ENCODE measurements around the gene TH. TPM values are rescaled to one million over a fixed set of nuclear protein-coding genes. Genes with fewer than 3 reads are reported as not detected.

Gene TH
- not detected for polyA plus RNA-seq (2013)

DNA sequence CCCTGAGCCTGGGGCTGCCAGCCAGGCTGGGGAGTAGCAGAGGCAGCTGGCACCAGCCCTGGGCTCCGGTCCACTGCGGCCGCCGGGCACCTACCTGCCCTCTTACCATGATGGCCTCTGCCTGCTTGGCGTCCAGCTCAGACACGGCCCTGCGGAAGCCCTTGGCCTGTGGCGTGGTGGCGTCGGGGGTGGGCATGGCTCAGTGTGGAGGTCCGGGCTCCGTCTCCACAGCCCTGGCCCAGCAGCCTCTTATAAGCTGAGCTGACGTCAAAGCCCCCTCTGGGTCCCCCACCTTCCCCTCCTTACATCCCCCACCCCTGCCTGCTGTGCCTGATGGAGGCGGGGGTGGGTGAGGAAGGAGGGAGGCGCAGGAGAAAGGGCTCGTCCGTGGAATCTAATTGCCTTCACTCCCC lies at the start of gene TH:
Gene TH (minus strand): TSS at position 225 of the 413 bp plus-strand sequence. CDS start 29 bp downstream, at position 196.
- peaks cover 0 to 23% (median 5%) of the 10 kb centered on the region in 5 experiments for H3K27me3 ChIP-seq (replicated peaks in 2 of 5; ENCODE audit: control insufficient read depth in 4 of 5, insufficient read depth in 5 of 5, low read length in 4 of 5)

DNA sequence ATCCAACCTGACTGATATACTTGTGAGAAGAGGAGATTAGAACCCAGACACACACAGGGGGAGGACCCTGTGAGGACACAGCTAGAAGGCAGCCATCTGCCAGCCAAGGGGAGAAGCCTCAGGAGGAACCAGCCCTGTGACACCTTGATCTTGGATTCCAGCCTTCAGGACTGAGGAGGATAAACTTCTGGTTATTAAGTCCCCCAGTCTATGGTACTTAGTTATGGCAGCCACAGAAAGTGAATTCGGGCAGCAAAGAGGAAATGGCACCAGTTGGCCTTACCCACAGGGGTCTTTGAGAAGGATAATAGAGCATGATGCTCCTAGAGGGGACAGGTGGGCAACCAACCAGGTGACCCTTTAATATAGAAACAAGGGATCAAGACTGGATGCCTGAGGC lies 49.4 kb upstream of the TH start:
- Histone ChIP-seq H3K36me3 (ENCODE audit: control insufficient read depth in 4 of 4, insufficient read depth in 4 of 4, low read length in 3 of 4) (no peaks in the 10 kb centered on the region), H3K27ac (ENCODE audit: insufficient read depth in 1 of 2, low read depth in 1 of 2, low read length in 2 of 2, poor library complexity in 1 of 2, severe bottlenecking in 2 of 2) (no peak overlapping the region), H3K4me1 (ENCODE audit: control extremely low read depth in 1 of 4, control insufficient read depth in 4 of 4, insufficient read depth in 4 of 4, low read length in 3 of 4) (peaks cover 0 to 8% (median 0%) of the 10 kb centered on the region in 4 experiments), H3K9me3 (ENCODE audit: control extremely low read depth in 1 of 5, control insufficient read depth in 4 of 5, insufficient read depth in 2 of 5, low read depth in 1 of 5, low read length in 4 of 5) (peaks cover 0 to 23% (median 4%) of the 10 kb centered on the region in 5 experiments), H3K4me3 (ENCODE audit: control insufficient read depth in 1 of 7, extremely low read depth in 1 of 7, insufficient read depth in 4 of 7, low read depth in 2 of 7, low read length in 6 of 7) (no peak overlapping the region), H3K27me3 (replicated peaks in 2 of 5; ENCODE audit: control insufficient read depth in 4 of 5, insufficient read depth in 5 of 5, low read length in 4 of 5) (no peaks in the 10 kb centered on the region)
- 100% methylated on average over 1 of the region's 1 CpG for WGBS (ENCODE audit: insufficient coverage)
- ChIA-PET CTCF (no interaction called here), POLR2A (no interaction called here)
- no peak for DNase-seq

More for the DNA sequence above, at the start of gene TH:
- Histone ChIP-seq H3K27ac (ENCODE audit: insufficient read depth in 1 of 2, low read depth in 1 of 2, low read length in 2 of 2, poor library complexity in 1 of 2, severe bottlenecking in 2 of 2) (no peak within 1 kb of the TSS), H3K9me3 (ENCODE audit: control extremely low read depth in 1 of 5, control insufficient read depth in 4 of 5, insufficient read depth in 2 of 5, low read depth in 1 of 5, low read length in 4 of 5) (no peaks in the 10 kb centered on the region), H3K4me1 (ENCODE audit: control extremely low read depth in 1 of 4, control insufficient read depth in 4 of 4, insufficient read depth in 4 of 4, low read length in 3 of 4) (peaks cover 0 to 2% (median 0%) of the 10 kb centered on the region in 4 experiments), H3K36me3 (ENCODE audit: control insufficient read depth in 4 of 4, insufficient read depth in 4 of 4, low read length in 3 of 4) (no peaks in the 10 kb centered on the region), H3K4me3 (ENCODE audit: control insufficient read depth in 1 of 7, extremely low read depth in 1 of 7, insufficient read depth in 4 of 7, low read depth in 2 of 7, low read length in 6 of 7) (no peak within 1 kb of the TSS)
- CTCF ChIA-PET: interaction anchor here (1.8 kb wide), 1 partner anchor 20 kb away, joined by 6 read pairs; no protein-coding TSS in a partner anchor
- POLR2A ChIA-PET: no interaction called here
- DNase-seq: no peak
- WGBS (ENCODE audit: insufficient coverage): 91% methylated on average over 9 of the region's 17 CpGs

DNA sequence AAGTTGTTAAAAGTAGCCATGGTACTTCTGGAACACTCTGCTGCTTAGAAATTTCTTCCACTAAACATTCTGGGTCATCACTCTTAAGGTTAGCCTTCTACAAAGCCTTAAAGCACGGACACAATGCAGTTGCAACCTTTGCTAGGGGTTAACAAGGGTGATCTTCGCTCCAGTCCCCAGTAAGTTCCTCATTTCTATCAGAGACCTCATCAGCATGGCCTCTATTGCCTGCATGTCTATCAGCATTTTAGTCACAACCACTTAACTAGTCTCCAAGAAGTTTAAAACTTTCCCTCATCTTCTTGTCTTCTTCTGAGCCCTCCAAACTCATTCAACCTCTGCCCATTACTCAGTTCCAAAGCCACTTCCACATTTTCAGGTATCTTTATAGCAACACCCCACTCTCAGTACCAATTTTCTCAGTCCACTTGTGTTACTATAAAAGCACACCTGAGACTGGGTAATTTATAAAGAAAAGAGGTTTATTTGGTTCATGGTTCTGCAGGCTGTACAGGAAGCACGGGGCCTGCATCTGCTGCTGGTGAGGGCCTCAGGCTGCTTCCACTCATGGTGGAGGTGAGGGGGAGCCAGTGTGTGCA lies 48.7 kb upstream of the TH start:
- DNase-seq: peak in 1 of 3 donors; percentile 19
- peaks cover 0 to 8% (median 0%) of the 10 kb centered on the region in 4 experiments for H3K4me1 ChIP-seq (ENCODE audit: control extremely low read depth in 1 of 4, control insufficient read depth in 4 of 4, insufficient read depth in 4 of 4, low read length in 3 of 4)
- ChIA-PET CTCF (no interaction called here), POLR2A (no interaction called here)
- no peak overlapping the region for H3K4me3 ChIP-seq (ENCODE audit: control insufficient read depth in 1 of 7, extremely low read depth in 1 of 7, insufficient read depth in 4 of 7, low read depth in 2 of 7, low read length in 6 of 7)
- H3K27me3 ChIP-seq (replicated peaks in 2 of 5; ENCODE audit: control insufficient read depth in 4 of 5, insufficient read depth in 5 of 5, low read length in 4 of 5): no peaks in the 10 kb centered on the region
- no peaks in the 10 kb centered on the region for H3K36me3 ChIP-seq (ENCODE audit: control insufficient read depth in 4 of 4, insufficient read depth in 4 of 4, low read length in 3 of 4)
- no peak overlapping the region for H3K27ac ChIP-seq (ENCODE audit: insufficient read depth in 1 of 2, low read depth in 1 of 2, low read length in 2 of 2, poor library complexity in 1 of 2, severe bottlenecking in 2 of 2)
- peaks cover 0 to 20% (median 4%) of the 10 kb centered on the region in 5 experiments for H3K9me3 ChIP-seq (ENCODE audit: control extremely low read depth in 1 of 5, control insufficient read depth in 4 of 5, insufficient read depth in 2 of 5, low read depth in 1 of 5, low read length in 4 of 5)
- WGBS (ENCODE audit: insufficient coverage): 81% methylated on average over 3 of the region's 3 CpGs

DNA sequence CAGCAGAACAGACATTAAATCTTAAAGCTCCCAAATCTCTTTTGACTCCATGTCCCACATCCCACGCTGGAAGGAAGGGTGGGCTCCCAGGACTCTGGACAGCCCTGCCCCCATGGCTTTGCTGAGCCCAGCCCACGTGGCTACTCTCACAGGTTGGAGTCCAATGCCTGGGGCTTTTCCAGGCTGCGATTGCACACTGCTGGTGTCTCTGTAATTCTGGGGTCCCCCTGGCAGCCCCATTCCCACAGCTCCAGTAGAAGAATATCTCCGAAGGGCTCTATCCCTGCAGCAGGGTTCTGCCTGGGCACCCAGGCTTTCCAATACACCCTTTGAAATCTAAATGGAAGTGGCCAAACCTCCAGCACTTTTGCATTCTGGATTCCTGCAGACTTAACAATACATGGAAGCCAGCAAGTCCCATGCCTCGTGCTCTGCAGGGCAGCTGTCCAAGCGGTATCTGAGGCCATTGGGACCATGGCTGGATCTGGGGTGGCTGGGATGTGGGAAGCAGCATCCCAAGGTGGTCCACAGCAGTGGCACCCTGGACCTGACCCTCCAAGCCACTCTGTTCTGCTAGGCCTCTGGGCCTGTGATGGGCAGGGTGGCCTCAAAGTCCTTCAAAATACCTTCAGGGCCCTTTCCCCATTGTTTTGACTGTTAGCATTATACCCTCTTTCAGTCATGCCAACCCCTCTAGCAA lies 47.9 kb upstream of the TH start:
- H3K4me3 ChIP-seq (ENCODE audit: control insufficient read depth in 1 of 7, extremely low read depth in 1 of 7, insufficient read depth in 4 of 7, low read depth in 2 of 7, low read length in 6 of 7): no peak overlapping the region
- 100% methylated on average over 6 of the region's 6 CpGs for WGBS (ENCODE audit: insufficient coverage)
- H3K27me3 ChIP-seq (replicated peaks in 2 of 5; ENCODE audit: control insufficient read depth in 4 of 5, insufficient read depth in 5 of 5, low read length in 4 of 5): no peaks in the 10 kb centered on the region
- POLR2A ChIA-PET: no interaction called here
- H3K4me1 ChIP-seq (ENCODE audit: control extremely low read depth in 1 of 4, control insufficient read depth in 4 of 4, insufficient read depth in 4 of 4, low read length in 3 of 4): peaks cover 0 to 8% (median 0%) of the 10 kb centered on the region in 4 experiments
- CTCF ChIA-PET: interaction anchor here (0.7 to 1.0 kb wide), 3 partner anchors 16 to 80 kb away, joined by 3 read pairs; no protein-coding TSS in a partner anchor
- no peaks in the 10 kb centered on the region for H3K36me3 ChIP-seq (ENCODE audit: control insufficient read depth in 4 of 4, insufficient read depth in 4 of 4, low read length in 3 of 4)
- H3K27ac ChIP-seq (ENCODE audit: insufficient read depth in 1 of 2, low read depth in 1 of 2, low read length in 2 of 2, poor library complexity in 1 of 2, severe bottlenecking in 2 of 2): no peak overlapping the region
- H3K9me3 ChIP-seq (ENCODE audit: control extremely low read depth in 1 of 5, control insufficient read depth in 4 of 5, insufficient read depth in 2 of 5, low read depth in 1 of 5, low read length in 4 of 5): peaks cover 0 to 13% (median 1%) of the 10 kb centered on the region in 5 experiments
- no peak for DNase-seq

DNA sequence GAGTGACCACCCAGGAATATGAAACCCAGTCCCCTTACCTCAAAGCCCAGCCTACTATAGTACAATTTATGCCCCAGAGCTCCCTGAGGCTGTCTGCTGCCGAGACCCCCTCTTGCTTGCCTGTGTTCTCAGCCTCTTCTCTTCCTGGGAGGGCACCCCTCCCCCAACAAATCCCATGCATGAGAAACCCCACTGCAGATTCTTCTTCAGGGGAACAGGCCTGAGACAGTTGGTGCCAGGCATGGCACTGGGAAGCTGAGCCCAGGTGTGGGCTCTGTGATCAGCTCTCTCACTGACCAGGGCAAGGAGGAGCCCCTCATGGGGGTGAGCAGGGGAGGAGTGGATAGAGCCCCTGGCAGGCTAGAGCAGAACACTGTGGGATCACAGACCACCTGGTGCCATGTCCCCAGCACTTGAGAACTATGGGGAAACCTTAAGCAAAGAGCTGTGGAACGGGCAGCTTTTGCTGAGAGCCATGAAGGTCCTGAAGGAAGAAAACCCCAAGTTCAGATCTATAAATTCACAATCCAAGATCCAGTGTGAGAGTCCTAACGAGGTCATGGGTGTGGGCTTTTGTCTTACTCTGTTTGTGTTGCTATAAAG lies 46.5 kb upstream of the TH start:
- 100% methylated on average over 2 of the region's 3 CpGs for WGBS (ENCODE audit: insufficient coverage)
- Histone ChIP-seq H3K4me3 (ENCODE audit: control insufficient read depth in 1 of 7, extremely low read depth in 1 of 7, insufficient read depth in 4 of 7, low read depth in 2 of 7, low read length in 6 of 7) (no peak overlapping the region), H3K9me3 (ENCODE audit: control extremely low read depth in 1 of 5, control insufficient read depth in 4 of 5, insufficient read depth in 2 of 5, low read depth in 1 of 5, low read length in 4 of 5) (peaks cover 0 to 6% (median 0%) of the 10 kb centered on the region in 5 experiments), H3K27ac (ENCODE audit: insufficient read depth in 1 of 2, low read depth in 1 of 2, low read length in 2 of 2, poor library complexity in 1 of 2, severe bottlenecking in 2 of 2) (no peak overlapping the region), H3K36me3 (ENCODE audit: control insufficient read depth in 4 of 4, insufficient read depth in 4 of 4, low read length in 3 of 4) (no peaks in the 10 kb centered on the region), H3K4me1 (ENCODE audit: control extremely low read depth in 1 of 4, control insufficient read depth in 4 of 4, insufficient read depth in 4 of 4, low read length in 3 of 4) (peaks cover 0 to 8% (median 3%) of the 10 kb centered on the region in 4 experiments), H3K27me3 (replicated peaks in 2 of 5; ENCODE audit: control insufficient read depth in 4 of 5, insufficient read depth in 5 of 5, low read length in 4 of 5) (no peaks in the 10 kb centered on the region)
- DNase-seq: no peak
- CTCF ChIA-PET: no interaction called here
- POLR2A ChIA-PET: no interaction called here

DNA sequence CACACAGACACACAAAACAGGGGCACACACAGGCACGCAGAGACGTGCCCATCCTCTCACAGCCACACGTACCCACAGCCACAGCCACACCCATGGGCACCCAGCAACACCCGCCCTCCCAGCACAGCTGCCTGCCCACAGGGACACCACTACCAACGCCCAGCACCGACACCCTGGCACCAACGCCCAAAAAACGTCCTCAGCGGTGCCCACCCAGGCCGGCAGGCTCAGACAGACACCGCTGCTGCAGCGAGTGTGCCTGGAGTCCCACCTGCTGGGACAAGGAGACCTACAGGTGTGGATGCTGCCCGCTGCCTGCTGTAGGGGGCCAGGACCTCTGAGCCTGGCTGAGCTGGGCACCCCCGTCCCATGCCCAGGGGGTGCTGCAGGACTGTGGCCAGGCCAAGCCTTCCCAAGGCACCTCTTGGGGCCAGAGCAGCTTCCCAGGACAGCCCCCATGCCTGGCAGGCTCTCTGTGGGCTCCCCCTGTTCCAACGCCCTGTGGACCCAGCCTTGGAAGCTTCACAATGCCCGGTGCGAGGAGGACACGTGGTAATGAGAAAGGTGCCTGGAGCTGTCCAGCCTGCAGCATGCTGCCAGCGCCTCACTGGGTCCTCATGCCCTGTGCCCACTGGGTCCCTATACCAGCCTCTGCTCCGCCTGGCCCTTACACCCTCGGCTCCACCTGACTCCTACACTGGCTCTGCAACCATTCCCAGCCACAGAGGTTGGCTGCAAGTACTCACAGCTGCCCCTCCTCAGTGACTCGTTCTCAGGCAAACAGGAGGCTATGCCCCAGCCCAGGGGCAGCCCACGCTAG lies 45.8 kb upstream of the TH start:
- Histone ChIP-seq H3K27me3 (replicated peaks in 2 of 5; ENCODE audit: control insufficient read depth in 4 of 5, insufficient read depth in 5 of 5, low read length in 4 of 5) (no peaks in the 10 kb centered on the region), H3K4me3 (ENCODE audit: control insufficient read depth in 1 of 7, extremely low read depth in 1 of 7, insufficient read depth in 4 of 7, low read depth in 2 of 7, low read length in 6 of 7) (no peak overlapping the region), H3K4me1 (ENCODE audit: control extremely low read depth in 1 of 4, control insufficient read depth in 4 of 4, insufficient read depth in 4 of 4, low read length in 3 of 4) (peaks cover 0 to 11% (median 7%) of the 10 kb centered on the region in 4 experiments), H3K27ac (ENCODE audit: insufficient read depth in 1 of 2, low read depth in 1 of 2, low read length in 2 of 2, poor library complexity in 1 of 2, severe bottlenecking in 2 of 2) (no peak overlapping the region), H3K9me3 (ENCODE audit: control extremely low read depth in 1 of 5, control insufficient read depth in 4 of 5, insufficient read depth in 2 of 5, low read depth in 1 of 5, low read length in 4 of 5) (peaks cover 0 to 4% (median 0%) of the 10 kb centered on the region in 5 experiments), H3K36me3 (ENCODE audit: control insufficient read depth in 4 of 4, insufficient read depth in 4 of 4, low read length in 3 of 4) (no peaks in the 10 kb centered on the region)
- no peak for DNase-seq
- CTCF ChIA-PET: interaction anchor here (1.4 kb wide), 1 partner anchor 58 kb away, joined by 3 read pairs; no protein-coding TSS in a partner anchor
- WGBS (ENCODE audit: insufficient coverage): 97% methylated on average over 19 of the region's 23 CpGs
- POLR2A ChIA-PET: no interaction called here

All from common myeloid progenitor, CD34-positive (primary cell).